Anterior cingulate cortex (tissue), 58 donors: ENCODE data around the gene HADHA.
"Not testable (repeated sequence)": the region's sequence is repeated elsewhere in the genome, so short reads cannot be mapped to it uniquely, and the experiment has no call there.

Experiments used
- DNase-seq, 58 donors: peaks; one replicate each; lab custom pipeline; 2025; lab: John Stamatoyannopoulos, UW

The HADHA gene

DNA sequence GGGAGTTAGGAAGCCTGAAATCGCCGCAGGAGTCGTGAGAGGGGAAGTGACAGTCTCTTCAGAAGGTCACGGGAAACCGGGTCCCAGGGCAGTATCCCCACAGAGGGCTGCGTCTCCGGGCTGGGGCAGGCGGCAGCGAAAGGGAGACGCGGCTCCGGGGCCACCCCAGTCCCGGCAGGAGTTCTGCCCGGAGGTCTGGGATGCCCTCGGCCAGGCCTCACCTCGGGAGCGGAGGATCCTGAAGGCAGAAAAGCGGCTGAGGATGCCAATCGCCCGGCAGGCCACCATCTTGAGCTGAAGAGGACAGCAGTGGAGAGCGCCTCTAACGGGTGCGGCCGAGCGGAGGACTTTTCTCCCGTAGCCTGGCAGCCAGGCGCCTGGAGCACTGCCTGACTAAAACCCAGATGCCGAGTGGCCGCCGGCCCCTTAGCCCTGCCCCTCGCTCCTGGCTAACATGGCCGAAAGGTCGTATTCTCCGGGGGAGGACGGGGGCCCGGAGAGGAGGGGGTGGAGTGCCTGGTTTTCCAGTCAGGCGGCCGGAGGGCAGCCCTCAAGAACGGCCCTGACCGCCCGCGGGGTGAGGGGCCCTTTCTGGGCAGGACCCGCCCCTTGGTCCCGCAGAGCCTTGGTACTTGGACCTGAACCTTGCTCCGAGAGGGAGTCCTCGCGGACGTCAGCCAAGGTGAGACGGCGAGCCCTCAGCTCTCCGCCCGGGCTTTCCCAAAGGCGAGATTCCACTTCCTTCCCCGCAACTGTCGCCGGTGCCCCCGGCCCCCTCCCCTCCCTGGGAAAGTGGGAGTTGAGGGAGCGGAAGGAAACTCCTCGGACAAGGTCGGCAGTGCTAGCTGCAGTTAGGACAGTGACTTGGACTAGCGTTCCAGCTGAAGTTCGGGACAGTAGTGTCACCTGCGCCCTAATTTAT is at the start of gene HADHA, which contains the start of gene HADHB:
Gene HADHA (minus strand): TSS at position 324 of the 922 bp plus-strand sequence. CDS start 36 bp downstream, at position 288.
Gene HADHB (plus strand): TSS at position 631 of the 922 bp plus-strand sequence. CDS start 9,316 bp downstream, outside the sequence.
- DNase-seq, result peak; percentile 80 to 98 (median 93)

DNA sequence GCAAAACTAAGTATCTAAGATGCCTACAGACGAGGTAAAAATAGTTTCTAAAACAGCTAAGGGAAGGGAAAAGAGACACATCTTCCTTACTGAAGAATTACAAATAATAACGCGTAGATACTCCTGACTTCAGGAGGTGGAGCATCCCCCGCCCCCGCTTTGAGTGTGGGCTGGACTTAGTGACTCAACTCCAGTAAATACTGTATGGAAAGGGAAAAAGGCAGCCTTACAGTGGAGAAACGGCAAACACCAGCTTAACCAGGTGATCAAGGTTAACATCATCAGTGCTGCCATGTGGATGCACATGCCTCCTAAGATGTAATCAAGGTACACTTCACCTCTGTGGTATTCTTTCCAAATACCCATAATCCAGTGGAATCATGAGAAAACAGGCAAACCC is 48.2 kb upstream of the HADHA start:
- DNase-seq, result peak in 1 of 58 donors; percentile 13

DNA sequence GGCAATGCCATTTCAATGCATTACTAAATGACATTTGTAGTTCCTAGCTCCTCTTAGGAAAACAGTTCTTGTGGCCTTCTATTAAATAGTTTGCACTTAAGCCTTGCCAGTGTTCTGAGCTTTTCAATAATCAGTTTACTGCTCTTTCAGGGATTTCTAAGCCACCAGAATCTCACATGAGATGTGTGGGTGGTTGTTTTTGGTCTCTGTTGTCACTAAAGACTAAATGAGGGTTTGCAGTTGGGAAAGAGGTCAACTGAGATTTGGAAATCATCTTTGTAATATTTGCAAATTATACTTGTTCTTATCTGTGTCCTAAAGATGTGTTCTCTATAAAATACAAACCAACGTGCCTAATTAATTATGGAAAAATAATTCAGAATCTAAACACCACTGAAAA is 45.6 kb upstream of the HADHA start:
- DNase-seq, result no peak

DNA sequence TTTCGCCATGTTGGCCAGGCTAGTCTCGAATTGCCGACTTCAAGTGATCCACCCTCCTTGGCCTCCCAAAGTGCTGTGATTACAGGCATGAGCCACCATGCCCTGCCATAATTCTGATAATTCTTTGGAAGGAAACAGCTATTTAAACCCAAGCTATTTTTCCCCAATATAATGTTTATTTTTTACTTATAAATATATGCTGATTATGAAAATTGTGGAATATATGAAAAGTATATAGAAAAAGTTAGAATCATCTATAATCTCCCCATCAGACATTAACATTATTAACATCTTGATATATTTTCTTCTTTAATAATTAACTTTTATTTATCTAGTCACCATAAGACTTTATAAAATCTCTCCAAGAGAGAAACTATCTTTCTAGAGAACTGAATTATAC is 41.5 kb upstream of the HADHA start:
- DNase-seq, result no peak

DNA sequence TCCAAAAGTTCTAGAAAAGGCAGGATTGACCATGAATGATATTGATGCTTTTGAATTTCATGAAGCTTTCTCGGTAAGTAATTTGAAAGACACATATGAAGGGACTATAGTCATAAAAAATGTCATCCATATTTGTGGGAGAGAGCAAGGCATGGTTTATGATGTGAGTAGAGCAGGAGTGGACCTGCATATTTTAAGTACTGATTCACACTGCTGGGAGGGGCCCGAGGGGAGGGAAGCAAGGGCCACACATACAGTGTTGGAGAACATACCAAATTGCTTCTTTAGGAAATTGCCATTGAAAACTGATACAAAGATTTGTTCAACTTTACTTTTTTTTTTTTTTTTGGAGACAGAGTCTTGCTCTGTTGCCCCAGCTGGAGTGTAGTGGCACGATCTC is 39.7 kb upstream of the HADHA start:
- DNase-seq, result no peak

DNA sequence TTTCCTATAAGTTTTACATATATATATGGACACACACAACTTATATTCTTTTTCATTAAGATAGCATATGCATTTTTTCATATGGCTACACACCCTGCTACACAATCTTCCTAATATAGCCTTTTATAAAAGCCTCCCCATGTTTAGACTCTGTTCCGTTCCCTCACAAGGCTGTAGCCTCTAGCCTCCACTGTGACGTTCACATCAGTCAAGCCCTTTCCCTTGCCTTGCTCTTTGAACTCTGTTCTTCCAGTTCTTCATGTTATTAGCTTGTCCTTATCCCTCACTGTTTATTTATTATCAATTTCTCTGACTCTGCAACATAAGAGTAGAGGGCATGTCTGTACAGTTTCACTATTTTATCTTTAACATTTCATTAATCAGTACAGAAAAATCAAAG is 39.2 kb upstream of the HADHA start:
- DNase-seq, result no peak

DNA sequence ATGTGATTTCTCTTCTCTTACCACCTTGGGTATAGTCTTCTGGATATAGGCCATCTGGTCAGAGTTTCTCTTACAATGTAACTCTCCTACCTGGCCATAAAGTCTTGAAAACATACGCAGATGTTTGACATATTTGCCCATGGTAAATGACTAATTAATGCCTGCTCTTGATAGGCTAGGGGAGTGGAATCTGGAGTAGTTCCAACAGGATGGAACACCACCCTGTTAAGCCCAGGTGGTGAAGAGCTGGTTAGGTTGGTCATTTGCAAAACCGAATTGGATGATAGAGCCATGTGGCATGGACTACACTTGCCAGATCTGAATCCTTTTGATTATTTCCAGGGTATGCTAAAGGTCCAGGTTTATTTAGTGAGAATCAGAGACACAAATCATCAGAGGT is 36.8 kb upstream of the HADHA start:
- no peak for DNase-seq

DNA sequence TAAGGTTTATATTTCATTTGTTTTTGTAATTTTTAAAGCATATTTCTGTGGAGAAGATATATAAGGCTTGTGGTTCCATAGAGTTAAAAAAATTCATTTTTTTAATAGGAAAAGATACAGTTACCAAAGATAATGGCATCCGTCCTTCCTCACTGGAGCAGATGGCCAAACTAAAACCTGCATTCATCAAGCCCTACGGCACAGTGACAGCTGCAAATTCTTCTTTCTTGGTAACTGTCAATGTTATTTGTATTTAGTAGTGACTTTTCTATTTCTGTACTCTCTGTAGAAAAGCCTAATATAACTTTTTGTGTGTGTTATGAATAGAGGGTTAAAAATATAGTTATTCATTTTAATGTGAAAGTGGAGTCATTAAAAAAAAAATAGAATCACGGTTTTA is 35.5 kb upstream of the HADHA start:
- no peak for DNase-seq

DNA sequence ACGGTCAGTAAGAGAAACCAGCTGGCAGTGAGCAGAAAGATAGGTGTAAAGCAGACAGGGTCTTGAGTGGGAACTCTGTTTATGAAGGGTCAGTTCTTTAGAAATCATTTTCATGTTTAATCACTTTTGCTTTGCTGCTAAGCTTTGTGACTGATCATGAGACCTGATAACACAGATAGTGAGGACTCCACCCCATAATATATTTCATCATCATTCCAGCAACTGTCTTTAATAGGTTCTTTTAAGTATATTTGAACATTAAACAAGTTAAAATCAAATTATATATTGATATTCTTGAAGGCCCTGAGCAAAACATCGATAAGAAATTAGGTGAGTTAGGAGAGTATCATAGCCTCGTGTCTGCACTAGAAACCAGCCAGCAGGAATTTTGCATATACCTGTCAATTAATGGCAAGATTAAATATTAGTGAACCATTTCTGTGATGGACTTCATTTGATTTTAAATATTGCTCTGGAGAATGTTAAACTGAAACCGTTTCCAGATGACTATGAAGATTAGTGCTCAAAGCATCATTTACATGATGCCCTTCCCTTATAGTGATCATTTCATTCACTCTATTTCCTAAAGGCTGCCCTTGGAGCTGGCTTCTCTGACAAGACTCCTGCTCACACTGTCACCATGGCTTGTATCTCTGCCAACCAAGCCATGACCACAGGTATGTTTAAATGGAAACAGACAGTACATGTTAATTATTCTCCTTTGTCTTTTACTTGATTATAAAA is 32.2 kb upstream of the HADHA start:
- DNase-seq, result no peak

DNA sequence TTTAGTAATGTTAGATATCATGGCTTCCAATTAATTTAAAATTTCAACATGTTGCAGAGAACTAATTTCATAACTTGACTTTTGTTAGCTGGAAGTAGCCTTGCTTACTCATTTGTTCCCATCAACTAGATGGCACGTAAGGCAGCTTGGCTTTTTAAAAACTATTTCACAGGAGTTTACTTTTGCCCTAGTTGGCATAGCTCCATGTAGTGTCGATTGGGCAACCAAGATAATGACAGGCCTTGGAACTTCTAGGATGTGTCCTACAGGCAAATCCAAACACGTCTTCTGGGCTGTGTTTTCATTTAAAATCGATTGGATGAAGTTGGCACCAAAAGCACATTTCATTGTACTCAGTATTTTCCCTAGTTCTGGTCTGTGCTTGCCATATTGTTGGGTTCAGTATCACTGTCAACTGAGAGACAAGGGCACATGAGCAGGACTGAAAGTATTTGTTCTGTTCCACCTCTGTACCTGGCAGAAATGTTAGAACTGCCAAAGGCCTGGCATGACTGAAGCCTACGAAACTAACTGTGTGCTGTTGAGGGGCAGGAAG is 29.7 kb upstream of the HADHA start:
- DNase-seq, result peak in 2 of 58 donors; percentile 9 to 37

DNA sequence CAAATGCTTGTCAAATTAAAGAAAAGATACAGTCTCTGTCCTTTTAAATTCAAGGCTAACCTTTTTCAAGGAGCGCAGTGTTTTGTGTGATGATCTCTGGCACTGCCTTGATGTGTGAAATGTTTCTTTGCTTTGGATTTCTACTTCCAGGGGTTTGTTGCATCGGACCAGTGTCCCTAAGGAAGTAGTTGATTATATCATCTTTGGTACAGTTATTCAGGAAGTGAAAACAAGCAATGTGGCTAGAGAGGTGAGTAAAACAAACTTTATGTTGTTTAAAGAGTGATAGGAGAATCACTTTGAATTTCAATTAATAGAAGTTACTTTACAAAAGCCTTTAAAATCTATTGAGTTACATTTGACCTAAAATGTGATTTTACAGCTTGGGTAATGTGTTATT is 29.1 kb upstream of the HADHA start:
- no peak for DNase-seq

DNA sequence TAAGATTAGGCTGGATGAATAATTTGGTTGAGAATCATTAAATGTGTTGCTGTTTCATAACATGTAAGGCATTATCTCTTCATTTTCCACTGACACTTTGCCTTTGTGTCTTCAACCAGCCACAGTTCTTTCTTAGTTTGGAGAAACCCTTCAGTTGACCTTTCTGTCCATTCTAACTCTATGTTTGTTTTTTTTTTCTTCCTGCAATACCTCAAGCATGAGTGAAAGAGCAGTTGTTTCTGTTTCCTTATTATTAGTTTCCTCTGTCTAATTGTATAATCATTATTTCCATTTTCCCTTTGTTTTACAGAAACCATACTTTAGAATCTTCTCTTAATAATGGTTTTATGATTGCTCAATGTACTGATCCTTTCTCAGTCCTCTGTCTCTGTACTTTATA is 25.9 kb upstream of the HADHA start:
- no peak for DNase-seq

DNA sequence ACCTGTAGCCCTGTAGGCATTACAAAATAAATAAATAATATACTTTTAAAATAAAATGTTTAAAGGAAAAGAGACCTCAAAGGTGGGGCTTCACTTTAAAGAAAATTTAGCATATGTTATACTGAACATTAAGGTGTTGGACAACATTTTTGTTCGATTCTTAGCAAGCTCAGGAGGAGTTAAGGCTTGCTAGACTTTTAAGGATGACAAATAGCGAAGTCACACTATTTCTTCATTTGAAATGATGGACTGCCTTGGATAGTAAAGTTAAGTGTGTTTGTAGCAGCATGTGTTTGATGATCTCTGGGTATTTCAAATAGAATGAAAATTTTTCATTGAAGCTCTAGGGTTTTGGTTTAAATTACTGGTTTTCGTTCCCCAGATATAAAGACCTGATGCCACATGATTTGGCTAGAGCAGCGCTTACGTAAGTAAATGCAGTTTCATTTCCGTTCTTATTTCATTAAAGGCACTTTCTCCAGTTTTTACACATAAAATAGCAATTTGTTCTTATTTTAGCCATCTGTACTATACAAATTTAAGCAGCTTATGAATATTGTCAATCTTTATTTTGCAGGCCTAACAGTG is 25.2 kb upstream of the HADHA start:
- no peak for DNase-seq

DNA sequence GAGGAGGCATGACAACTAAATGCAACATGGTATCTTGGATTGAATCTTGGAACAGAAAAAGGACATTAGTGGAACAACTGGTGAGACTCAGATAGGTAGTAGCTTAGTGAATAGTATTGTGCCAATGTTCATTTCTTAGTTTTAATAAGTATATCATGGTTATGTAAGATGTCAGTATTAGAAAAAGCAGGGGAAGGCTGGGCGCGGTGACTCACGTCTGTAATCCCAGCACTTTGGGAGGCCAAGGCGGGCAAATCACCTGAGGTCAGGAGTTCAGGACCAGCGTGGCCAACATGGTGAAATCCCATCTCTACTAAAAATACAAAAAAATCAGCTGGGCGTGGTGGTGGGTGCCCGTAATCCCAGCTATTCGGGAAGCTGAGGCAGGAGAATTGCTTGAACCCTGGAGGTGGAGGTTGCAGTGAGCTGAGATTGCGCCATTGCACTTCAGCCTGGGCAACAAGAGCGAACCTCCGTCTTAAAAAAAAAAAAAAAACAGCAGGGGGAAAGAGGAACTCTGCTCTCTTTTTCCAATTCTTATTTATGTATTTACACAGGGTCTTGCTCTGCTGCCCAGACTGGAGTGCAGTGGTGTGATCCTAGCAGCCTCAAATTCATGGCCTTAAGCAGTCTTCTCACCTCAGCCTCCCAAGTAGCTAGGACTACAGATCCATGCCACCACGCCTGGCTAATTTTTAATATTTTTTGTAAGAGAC is 24.4 kb upstream of the HADHA start:
- not testable (repeated sequence) for DNase-seq

DNA sequence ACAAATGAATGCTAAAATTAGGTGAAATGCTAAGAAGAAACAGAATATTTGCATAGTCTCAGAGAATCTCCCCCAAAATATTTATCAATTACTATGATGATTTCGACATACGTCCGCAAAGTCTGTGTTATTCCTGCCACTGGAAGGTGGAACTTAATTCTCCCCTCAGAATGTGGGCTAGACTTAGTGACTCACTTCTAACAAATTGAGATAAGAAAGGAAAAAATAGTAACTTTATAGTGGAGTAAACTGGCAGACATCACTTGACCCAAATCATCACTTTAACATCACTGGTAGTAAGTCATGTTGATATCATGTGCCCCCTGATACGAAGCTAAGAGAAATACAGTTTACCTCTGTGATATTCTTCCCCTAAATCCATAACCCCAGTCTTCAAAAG is 23.8 kb upstream of the HADHA start:
- DNase-seq, result no peak

DNA sequence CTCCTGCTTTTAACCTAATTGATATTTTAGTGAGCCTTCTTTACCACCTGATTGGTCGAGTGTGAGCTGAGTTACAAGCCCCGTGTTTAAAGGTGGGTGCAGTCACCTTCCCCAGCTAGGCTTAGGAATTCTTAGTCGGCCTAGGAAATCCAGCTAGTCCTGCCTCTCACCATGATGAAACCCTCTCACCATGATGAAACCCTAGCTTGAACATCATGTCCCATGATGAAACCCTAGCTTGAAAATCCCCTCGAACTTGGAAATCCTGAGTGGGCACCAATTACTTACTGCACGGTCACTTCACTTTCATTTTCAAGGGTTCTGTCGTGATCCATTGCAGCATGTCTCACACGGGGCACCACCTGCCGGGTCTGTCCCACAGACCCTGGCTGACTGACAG is 14.4 kb upstream of the HADHA start:
- DNase-seq, result not testable (repeated sequence)

DNA sequence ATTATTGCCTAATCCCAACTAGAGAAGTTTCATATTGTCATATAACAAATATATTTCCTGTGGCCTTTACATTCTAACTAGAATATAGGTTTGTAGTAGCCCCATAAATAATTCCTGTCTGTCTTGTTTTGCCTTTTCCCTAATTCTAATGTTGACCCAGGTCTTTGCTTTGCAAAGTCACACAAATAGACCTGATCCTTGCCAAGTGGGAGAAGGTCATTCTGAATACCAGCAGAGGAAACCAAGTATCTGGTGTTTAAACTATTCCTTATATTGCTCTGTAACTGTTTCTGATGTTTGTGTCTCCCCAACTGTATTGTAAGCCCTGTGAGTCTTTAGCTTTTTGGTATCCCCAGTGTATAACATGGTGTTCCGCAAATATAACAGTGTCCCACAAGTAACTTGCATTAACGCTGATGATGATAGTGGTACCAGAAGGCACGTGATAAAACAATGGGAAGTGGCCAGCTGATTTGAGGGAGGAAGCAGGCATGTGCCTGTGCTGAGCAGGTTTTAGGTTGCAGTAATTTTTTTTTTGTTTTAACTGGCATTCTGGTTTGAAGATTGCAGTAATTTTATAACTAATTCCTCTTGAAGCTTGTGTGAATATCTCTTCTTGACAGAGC is 11.4 kb upstream of the HADHA start:
- DNase-seq, result no peak

DNA sequence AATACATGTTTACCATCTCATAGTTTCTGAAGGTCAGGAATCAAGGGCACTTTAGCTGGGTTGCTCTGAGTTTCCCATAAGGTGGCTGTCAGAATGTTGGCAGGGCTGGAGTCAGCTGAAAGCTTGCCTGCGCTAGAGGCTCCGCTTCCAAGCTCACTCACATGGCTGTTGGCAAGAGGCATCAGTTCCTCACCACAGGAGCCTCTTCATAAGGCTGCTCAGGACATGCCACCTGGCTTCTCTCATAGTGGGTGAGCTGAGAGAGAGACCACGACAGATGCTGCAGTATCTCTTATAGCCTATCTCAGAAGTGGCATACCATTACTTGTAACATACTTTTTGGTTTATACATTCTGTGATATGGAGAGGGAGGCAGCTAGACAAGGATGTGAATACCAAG is 7.5 kb upstream of the HADHA start:
- DNase-seq, result peak in 46 of 58 donors; percentile 1 to 74 (median 36)

DNA sequence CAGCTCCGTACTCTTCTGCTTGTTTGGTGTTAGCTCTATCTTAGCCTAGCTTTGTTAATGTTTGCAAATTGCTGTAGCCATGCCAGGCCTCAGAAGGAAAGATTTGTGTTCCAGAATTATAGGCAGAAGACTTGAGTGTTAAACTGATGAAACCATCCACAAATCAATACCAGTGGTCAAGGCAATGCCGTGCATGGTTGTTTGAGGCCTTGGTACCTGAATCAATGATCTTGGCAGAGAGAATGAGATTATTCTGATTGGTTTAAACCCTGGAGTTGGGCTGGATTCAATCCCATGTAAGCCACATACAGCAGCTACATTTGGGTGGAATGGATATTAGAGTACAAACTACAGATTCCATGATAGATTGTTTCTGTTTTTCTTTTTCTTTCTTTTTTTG is 5.2 kb upstream of the HADHA start:
- DNase-seq, result no peak

DNA sequence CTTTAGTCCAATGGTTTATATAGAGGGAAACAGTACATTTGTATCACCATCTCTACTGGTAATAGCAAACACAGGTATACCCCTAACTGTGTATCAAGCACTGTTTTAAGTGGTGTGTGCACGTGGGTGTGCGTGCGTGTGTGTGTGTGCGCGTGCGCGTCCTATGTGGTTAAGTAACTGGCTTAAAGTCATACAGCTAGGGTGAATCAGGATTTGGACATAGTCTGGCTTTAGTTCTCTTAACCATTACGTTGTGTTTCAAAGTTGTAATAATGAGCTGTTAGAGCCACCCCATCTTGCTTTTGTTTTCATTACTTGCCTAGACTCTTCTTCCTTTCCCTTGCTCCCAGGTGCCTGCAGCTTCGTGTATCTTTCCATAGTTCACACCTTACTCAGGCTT is 2.4 kb upstream of the HADHA start:
- DNase-seq, result no peak
